ENCODE data around the gene ADGRF3.
"Not testable (repeated sequence)": the region's sequence is repeated elsewhere in the genome, so short reads cannot be mapped to it uniquely, and the experiment has no call there.

The ADGRF3 gene

DNA sequence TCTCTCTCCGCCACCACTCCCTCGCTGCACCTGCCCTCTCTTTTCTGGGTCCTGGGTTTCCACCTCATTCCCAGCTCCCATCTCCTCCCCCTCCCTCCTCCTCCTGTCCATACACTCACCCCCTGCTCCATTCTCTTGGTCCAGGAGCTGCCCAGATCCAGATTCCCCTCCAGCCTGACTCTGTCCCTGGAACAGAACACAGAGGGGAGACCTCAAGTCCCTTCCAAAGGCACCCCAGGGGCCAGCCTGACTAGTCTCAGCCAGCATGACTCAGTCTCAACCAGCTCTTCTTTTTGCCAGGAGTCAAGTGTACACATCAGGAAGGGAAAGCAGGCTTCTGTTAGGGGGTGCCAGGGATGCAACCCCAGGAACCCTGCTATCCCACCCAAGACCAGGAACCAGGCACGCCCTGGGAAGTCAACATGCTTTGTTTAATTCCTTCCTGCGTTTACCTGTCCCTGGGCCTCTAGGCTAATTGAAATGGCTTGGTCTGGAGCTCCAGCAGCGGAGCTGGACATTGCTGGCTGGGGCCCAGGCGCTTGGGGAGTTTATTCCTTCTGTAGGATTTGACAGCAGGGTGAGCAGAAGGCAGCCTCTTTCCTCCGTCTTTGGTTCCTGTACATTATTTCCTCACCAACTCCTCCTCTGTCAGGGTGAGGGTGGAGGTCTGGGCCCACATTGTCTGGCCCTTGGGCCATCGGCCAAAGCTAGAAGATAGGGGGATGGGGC lies 29.0 kb downstream of the ADGRF3 start:
- DNase-seq, result peak; percentile 35 to 88

DNA sequence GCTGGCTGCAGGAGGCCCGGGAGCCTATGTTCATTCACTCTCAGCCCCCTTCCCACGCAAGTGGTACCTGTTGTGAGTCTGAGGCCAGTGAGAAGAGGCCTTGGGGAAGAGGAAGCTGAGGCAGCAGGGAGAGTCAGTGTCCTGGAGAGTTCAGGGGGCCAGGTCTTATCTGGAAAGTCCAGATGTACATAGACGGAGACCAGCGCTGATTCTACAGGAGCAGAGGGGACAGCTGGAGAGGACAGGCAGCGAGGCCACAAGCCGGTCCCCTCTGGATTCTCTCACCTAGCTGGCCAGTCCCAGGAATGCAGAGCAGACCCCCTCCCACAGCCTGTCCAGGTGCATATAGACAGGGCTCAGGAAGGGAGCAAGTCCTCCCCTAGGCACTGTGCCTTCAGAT lies 29.7 kb downstream of the ADGRF3 start:
- no peak for DNase-seq

DNA sequence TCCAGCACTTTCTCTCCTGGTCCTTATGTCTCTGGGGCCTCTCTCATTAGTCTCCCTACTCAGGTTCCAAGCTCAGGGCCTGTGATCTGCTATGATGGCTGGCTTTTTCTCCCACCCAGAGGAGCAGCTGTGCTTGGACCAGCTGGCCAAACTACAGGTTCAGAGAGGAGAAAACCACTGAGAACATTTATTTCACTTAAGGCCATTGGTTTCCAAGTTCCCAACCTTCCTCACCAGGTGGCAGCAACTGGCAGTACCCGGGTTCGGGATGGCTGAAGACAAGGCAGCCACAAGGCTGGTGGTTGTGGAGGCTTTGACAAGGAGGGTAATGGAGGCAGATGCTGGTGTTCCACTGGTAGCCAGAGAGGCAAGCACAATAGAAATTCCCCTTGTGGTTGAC lies 30.5 kb downstream of the ADGRF3 start:
- DNase-seq, result no peak

DNA sequence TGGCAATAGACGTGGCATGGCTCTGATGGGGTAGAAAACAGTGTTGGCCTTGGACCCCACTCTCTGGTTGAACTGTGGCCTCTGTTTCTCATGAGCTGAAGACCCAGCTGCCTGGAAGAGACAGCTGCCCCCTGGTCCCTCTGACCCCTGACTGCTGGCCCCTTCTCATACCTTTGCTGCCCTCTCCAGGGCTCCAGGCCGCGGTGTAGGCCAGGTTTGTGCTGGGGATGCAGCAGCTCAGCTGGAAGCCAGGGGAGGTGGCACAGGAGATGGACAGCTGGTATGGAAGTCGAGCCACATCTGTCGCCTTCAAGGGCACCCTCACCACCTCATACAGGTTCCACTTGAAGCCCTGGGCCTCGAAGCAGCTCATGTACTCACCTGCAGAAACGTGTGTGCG lies 32.3 kb downstream of the ADGRF3 start:
- no peak for DNase-seq

DNA sequence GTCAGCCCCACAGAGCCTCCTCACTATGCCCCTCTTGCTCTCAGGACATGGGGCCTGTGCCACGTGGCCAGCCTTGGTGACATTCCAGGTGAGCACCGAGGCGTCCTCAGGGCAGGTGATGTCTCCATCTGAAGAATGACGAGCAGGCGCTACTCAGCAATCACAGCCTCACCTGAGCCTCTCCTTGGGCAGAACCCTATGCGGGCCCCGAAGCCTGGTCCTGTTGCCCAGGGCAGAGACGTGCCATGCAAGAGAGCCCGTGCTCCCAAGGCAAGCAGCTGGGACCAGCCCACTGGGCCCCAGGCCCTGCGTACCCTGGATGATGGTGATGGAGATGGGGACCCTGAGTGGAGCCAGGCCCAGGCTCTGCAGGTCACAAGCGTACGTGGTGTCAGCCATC lies 33.1 kb downstream of the ADGRF3 start:
- no peak for DNase-seq

DNA sequence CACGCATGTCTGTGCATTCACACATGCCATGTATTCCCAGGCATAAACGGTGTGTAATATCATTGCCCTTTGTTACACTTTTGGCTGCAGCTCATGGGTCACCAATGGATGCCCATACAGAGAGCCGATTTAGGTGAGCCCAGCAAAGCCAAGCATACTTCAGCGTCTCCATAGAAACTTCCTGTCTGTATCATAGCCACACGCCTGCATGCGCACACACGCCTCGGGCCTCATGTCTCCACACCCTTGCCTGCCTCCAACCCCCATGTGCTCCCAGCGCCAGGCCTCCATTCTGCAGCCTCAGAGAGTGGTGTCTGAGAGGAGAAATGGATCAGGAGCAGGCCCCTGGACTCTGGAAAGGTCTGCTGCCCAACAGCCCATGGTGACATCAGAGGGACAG lies 34.1 kb downstream of the ADGRF3 start:
- no peak for DNase-seq

DNA sequence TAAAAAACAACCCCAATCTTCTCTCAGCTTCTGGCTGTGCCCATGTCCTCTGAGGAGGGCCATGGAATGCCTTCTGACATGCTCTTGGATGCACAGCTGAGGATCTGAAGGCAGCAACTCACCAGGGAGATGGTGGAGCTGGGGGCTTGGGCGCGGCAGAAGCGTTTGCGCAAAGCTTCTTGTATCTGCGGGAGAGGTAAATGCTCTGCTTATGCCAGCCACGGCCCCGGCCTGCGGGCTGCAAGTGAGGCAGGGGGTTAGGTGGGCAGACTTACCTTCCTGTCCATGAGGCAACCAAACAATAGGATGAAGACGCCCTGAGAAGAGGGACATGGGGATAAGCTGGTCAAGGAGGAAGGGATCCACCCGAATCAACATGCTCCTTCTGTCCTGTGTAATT lies 36.7 kb downstream of the ADGRF3 start:
- no peak for DNase-seq

DNA sequence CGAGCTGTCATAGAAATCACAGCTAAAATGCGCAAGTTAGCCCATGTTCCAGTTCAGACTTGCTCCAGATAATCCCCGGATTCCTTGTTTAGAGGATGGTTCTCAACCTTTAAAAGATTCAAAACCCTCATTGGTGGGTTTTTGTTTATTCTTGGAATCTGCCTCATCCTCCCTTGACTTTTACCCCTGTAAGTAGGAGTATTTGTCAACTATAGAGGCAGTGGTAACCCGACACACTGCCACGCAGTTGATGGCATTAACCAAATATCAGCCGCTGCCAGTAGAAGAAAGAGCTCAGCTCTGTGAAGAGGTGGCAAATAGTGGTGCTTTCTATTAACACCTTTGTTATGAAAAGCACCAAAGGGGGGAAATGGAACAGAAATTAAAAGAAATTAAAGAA lies 41.0 kb downstream of the ADGRF3 start:
- no peak for DNase-seq

DNA sequence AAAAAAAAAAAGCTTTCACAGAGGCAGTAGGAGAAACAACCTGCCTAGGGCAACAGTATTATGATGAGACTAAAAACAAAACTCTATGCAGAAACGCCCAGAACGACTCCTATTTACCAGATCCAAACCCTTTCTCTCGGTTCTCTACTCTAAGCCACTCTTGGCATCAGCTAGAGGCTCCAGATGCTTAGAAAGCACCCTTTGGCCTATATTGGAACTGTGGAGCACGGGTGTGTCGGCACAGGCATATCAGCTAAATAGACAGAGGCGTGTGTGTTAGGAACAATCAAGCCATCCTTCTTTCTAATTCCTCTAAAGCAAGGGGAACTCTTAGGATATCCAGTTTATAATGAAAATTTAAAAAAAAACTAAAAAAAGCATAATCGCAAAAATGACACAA lies 41.5 kb downstream of the ADGRF3 start:
- not testable (repeated sequence) for DNase-seq

DNA sequence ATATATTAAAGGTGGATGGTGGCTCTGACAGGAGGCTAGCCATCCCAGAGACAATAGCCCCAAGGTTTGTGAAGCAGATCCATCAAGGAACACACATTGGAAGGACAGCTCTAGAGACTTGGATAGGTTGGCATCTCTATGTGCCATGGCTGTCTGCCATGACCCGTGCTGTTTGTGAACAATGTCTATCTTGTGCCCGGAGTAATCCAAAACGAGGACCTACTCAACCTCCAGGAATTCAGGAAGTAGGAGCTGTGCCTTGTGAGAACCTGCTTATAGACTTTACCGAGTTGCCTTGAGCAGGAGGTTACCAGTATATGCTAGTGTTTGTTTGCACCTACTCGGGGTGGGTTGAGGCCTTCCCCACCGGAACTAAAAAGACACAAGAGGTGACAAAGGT lies 43.7 kb downstream of the ADGRF3 start:
- DNase-seq, result no peak

DNA sequence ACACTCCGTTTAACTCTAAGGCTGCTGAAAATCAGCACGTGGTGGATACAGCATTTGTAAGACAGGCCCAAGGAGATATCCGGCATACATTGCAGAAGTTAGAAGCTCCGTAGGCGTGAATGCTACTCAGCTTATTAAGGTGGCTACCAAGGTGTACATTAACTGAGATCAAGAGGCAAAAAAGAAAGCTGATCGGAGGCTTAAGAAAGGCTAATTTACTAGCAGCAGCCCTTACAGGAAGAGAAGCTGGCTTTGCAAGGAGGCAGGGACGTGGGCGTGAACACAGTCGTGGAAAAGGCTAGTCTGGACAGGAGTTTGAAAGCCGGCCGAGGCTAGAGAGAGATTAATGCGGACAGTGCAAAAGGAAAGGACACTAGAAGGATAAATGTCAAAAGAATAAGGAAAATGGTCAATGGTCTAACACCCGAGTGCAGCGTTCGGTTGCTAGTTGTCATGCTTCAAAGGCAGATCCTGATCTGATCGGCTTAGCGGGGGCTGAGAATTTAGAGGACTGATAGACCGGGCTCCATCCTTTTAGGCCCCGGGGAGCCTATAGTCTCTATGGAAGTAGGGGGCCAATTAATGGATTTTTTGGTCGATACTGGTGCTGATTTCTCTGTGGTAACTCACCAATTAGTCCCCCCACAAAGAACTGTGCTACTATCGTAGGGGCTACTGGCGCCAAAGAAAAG lies 46.2 kb downstream of the ADGRF3 start:
- DNase-seq, result no peak

DNA sequence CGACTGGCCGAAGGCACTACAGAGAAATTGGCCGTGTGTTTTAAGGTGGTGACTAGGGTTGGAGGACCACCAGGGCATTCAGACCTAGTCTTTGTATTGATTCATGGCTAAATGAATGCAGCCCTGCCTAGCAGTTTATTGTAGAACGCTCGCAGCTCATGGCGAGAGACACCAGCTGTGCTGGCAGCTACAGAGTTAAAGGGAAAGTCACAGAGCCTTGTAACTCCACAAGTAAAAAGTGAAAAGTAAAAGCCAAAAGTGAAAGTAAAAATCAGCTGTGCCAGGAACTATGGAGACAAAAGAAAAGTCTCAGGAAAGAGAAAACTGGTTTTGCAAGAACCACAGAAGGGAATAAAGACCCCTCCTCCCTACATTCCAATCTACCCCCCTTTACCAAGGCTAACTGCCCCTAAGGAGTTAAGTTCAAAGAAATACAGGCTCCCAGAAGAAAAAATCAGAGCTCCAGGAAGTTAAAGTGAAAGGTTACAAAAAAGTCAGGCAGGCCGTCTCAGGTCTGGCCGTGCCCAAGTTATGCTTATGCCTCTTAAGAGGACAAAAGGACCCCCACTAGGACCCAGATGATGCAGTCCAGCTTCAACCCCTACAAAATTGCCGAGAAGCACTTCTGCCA lies 47.0 kb downstream of the ADGRF3 start:
- DNase-seq, result no peak

DNA sequence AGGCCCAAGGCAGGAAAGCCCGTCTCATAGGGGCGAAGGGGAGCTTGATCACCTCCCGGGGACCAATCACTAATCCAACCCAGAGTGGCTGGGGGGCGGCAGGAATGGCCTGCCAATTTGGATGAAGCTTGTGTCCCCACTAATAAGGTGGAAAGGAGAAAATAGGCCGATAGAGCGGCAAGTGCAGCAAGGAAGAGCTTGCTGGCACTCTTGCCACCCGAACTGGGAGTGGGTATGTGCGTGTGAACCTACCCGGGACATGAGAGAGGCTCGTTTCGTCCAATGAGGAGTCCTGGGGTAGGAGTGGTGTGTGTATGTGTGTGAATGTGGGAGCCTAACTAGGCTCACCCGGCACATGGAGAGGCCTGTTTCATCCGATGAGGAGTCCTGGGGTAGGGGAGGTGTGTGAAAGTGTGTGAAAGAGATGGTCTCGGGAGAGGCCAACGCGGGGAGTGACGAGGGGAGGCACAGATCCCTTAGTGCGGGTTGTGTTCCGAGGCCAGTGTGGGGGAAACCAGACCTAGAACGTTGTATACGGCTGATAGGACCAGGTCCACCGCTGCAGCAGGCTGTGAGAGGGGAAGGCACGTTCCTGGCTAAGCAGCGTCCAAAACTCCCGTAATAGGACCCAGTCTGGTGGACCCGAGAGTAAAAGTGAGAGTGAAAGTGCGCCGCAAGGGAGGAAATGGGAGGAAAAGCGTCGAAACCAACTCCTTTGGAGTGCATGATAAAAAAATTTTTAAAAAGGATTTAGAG lies 47.8 kb downstream of the ADGRF3 start:
- DNase-seq, result no peak

DNA sequence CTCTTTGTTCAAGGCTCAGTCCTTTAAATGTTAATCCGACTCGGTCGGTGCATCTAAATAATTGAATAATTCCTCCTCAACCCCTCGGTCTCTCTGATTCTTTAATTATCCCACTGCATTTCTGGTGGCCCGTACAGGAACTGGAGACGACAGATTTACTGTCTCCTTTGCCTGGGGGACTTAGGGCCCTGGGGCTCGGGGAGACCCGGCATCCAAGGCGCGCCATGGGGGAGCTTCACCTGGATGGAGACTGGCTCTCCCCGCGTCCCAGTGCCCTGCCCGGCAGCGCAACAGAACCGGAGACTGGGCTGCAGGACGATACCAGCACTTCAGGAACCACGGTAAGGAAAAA lies 48.3 kb downstream of the ADGRF3 start:
- DNase-seq, result no peak

DNA sequence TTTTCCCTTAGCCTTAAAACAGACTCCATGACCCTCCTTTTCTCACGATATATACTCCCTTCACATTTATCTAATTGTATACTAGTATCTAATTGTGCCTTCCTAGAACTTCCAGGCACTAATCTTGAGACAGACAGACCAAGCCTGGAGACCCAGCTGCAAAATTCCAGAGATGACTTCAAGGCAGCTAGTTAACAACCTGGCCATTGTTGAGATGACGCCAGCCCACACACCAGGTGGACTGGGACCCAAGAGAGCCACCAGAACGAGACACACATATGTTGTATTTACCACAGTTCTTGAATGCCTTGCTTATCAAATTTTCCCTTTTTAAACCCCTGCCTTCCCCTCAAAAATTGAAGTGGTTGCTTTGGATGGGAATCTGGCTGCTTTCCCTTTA lies 49.5 kb downstream of the ADGRF3 start:
- no peak for DNase-seq

DNA sequence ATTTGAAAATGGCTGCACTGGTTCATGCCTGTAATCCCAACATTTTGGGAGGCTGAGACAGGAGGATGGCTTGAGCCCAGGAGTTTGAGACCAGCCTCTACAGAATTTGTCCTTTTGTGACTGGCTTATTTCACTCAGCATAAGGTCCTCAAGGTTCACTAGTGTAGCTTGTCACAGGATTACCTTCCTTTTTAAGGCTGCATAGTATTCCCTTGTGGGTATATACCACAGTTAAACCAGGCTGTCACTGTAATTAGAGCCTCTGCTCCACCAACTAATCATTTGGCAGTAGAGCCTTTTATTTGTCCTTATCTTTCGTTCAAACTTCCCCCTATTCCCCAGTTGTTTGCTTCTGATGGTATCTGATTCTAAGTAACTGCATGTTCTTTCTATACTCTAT lies 51.1 kb downstream of the ADGRF3 start:
- no peak for DNase-seq

DNA sequence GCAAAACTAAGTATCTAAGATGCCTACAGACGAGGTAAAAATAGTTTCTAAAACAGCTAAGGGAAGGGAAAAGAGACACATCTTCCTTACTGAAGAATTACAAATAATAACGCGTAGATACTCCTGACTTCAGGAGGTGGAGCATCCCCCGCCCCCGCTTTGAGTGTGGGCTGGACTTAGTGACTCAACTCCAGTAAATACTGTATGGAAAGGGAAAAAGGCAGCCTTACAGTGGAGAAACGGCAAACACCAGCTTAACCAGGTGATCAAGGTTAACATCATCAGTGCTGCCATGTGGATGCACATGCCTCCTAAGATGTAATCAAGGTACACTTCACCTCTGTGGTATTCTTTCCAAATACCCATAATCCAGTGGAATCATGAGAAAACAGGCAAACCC lies 53.9 kb downstream of the ADGRF3 start:
- no peak for DNase-seq

DNA sequence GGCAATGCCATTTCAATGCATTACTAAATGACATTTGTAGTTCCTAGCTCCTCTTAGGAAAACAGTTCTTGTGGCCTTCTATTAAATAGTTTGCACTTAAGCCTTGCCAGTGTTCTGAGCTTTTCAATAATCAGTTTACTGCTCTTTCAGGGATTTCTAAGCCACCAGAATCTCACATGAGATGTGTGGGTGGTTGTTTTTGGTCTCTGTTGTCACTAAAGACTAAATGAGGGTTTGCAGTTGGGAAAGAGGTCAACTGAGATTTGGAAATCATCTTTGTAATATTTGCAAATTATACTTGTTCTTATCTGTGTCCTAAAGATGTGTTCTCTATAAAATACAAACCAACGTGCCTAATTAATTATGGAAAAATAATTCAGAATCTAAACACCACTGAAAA lies 56.6 kb downstream of the ADGRF3 start:
- DNase-seq, result no peak

DNA sequence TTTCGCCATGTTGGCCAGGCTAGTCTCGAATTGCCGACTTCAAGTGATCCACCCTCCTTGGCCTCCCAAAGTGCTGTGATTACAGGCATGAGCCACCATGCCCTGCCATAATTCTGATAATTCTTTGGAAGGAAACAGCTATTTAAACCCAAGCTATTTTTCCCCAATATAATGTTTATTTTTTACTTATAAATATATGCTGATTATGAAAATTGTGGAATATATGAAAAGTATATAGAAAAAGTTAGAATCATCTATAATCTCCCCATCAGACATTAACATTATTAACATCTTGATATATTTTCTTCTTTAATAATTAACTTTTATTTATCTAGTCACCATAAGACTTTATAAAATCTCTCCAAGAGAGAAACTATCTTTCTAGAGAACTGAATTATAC lies 60.7 kb downstream of the ADGRF3 start:
- DNase-seq, result no peak

DNA sequence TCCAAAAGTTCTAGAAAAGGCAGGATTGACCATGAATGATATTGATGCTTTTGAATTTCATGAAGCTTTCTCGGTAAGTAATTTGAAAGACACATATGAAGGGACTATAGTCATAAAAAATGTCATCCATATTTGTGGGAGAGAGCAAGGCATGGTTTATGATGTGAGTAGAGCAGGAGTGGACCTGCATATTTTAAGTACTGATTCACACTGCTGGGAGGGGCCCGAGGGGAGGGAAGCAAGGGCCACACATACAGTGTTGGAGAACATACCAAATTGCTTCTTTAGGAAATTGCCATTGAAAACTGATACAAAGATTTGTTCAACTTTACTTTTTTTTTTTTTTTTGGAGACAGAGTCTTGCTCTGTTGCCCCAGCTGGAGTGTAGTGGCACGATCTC lies 62.5 kb downstream of the ADGRF3 start:
- DNase-seq, result no peak

DNA sequence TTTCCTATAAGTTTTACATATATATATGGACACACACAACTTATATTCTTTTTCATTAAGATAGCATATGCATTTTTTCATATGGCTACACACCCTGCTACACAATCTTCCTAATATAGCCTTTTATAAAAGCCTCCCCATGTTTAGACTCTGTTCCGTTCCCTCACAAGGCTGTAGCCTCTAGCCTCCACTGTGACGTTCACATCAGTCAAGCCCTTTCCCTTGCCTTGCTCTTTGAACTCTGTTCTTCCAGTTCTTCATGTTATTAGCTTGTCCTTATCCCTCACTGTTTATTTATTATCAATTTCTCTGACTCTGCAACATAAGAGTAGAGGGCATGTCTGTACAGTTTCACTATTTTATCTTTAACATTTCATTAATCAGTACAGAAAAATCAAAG lies 63.0 kb downstream of the ADGRF3 start:
- no peak for DNase-seq

DNA sequence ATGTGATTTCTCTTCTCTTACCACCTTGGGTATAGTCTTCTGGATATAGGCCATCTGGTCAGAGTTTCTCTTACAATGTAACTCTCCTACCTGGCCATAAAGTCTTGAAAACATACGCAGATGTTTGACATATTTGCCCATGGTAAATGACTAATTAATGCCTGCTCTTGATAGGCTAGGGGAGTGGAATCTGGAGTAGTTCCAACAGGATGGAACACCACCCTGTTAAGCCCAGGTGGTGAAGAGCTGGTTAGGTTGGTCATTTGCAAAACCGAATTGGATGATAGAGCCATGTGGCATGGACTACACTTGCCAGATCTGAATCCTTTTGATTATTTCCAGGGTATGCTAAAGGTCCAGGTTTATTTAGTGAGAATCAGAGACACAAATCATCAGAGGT lies 65.4 kb downstream of the ADGRF3 start:
- no peak for DNase-seq

DNA sequence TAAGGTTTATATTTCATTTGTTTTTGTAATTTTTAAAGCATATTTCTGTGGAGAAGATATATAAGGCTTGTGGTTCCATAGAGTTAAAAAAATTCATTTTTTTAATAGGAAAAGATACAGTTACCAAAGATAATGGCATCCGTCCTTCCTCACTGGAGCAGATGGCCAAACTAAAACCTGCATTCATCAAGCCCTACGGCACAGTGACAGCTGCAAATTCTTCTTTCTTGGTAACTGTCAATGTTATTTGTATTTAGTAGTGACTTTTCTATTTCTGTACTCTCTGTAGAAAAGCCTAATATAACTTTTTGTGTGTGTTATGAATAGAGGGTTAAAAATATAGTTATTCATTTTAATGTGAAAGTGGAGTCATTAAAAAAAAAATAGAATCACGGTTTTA lies 66.7 kb downstream of the ADGRF3 start:
- DNase-seq, result no peak
